GM12865 (cell line): ENCODE measurements around the gene LRRC42.

Experiments
- DNase-seq: peaks from one replicate; pipeline ENCODE4 v3.0.0; 2010; ENCODE audit warnings: low read depth
- H3K4me3 ChIP-seq: 2 replicates; pipeline ENCODE4 v1.5.1; 2011; ENCODE audit warnings: mild to moderate bottlenecking, low read depth, low read length, control low read depth
- TF ChIP-seq, protein P1 (sequence below): IDR thresholded peaks from 2 replicates; pipeline ENCODE4 v1.5.1; 2011; ENCODE audit warnings: low read length, control low read depth, low read depth, inconsistent platforms; ENCODE audit not compliant: insufficient read depth; ENCODE audit errors: missing control alignments

The LRRC42 gene

DNA sequence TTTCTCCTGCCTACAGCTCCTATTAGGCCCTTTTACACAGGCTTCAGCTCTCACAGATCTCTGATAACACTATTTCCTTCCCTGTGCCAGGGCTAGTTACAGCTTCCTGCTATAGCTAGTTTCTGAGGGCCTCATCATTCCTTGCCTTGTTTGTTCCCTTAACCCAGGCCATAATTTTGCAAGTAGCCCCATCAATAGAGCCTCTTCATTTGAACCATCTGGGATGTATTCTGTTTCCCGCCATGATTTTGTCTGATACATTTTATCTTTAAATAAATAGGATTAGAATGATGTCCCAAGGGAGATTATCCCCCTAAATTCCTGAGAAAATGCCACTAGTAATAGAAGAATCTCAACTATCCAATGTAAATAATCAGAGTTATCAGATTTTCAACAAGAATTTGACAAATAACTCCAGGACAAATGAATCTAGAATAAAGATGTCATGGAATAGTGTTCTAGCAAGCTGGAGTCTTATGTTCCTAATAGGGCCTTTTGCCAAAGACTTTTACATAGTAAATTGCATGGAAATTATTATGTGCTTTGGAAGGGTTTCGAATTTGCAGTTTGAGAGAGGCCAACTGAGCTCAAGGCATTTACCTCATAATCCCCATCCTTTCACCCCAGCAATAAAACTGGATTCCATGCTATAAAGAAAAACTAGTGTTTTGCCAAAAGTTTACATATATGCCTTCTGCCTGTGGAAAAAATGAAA is 16.7 kb upstream of the LRRC42 start:
- no peak overlapping the region for H3K4me3 ChIP-seq
- DNase-seq, result no peak
- TF ChIP-seq, protein P1, sequence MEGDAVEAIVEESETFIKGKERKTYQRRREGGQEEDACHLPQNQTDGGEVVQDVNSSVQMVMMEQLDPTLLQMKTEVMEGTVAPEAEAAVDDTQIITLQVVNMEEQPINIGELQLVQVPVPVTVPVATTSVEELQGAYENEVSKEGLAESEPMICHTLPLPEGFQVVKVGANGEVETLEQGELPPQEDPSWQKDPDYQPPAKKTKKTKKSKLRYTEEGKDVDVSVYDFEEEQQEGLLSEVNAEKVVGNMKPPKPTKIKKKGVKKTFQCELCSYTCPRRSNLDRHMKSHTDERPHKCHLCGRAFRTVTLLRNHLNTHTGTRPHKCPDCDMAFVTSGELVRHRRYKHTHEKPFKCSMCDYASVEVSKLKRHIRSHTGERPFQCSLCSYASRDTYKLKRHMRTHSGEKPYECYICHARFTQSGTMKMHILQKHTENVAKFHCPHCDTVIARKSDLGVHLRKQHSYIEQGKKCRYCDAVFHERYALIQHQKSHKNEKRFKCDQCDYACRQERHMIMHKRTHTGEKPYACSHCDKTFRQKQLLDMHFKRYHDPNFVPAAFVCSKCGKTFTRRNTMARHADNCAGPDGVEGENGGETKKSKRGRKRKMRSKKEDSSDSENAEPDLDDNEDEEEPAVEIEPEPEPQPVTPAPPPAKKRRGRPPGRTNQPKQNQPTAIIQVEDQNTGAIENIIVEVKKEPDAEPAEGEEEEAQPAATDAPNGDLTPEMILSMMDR, result no peak

DNA sequence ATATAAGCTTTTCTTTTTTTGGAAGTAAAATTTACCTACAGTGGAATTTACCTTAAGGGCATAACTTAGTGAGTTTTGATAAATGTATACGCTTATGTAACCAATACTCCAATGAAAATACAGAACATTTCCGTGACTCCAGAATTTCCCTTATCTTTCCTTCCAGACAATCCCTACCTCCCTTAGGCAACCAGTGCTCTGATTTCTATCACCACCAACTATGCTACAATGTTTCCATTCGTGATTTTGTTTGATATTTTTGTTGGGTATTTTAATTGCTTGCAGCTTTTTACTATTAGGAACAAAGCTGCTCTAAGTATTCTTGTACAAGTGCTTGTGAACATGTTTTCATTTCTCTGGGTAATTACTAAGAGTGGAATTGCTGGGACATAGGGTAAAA is 15.2 kb upstream of the LRRC42 start:
- no peak for DNase-seq
- no peak overlapping the region for H3K4me3 ChIP-seq
- TF ChIP-seq, protein P1, result no peak

DNA sequence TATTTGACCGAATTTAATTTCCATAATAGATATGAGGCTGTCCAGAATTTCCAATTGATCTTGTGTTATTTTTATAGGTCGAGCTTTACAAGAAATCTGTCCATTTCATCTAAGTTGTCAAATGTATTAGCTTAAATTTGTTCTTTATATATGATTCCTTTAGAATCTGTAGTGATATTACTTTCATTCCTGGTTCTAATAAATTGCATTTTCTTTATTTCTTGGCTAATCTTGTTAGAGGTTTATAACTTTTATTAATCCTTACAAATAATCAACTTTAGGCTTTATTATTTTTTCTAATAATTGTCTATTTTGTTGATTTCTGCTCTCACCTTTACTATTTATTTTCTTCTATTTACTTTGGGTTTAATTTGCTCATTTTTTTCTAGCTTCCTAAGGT is 14.6 kb upstream of the LRRC42 start:
- TF ChIP-seq, protein P1, result no peak
- H3K4me3 ChIP-seq, result no peak overlapping the region
- no peak for DNase-seq

DNA sequence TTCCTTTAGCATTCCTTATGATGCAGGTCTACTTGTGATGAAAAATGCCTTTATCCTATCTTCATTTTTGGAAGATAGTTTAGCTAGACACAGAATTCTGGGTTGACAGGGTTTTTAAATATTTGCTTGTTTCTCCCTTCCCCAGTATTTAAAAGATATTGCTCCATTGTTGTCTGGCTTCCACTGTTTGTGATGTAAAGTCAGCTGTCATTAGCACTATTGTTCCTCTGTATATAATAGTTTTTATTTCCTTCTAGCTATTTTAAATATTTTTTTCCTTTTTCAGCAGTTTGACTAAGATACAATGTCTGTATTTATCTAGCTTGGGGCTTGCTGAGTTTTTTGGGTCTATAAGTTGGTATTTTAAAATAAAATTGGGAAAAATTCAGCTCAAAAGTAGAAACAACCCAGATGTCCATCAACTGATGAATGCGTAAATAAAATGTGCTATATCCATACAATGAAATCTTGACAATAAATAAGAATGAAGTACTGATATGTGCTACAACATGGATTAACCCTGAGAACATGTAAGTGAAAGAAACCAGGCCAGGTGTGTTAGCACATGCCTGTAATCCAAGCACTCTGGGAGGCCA is 11.9 kb upstream of the LRRC42 start:
- DNase-seq, result no peak
- no peak overlapping the region for H3K4me3 ChIP-seq
- TF ChIP-seq, protein P1, result no peak

DNA sequence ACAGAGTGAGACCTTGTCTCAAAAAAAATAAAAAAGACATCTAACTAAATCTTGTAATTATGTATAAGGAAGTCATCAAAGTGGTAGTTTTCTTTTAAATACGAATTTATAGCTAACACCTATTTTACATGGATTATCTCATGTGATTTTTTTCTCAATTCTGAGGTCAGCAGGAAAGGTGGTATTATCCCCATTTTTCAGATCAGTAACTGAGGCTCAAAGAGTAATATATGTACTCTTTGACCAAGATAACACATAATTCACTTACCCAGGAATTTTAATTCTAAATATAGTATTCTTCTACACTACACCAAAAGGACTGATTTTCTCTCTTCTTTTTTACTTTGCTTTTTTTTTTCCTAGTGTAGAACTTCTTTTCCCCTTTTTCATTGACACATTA is 9.7 kb upstream of the LRRC42 start:
- DNase-seq, result no peak
- H3K4me3 ChIP-seq, result no peak overlapping the region
- TF ChIP-seq, protein P1, result no peak

DNA sequence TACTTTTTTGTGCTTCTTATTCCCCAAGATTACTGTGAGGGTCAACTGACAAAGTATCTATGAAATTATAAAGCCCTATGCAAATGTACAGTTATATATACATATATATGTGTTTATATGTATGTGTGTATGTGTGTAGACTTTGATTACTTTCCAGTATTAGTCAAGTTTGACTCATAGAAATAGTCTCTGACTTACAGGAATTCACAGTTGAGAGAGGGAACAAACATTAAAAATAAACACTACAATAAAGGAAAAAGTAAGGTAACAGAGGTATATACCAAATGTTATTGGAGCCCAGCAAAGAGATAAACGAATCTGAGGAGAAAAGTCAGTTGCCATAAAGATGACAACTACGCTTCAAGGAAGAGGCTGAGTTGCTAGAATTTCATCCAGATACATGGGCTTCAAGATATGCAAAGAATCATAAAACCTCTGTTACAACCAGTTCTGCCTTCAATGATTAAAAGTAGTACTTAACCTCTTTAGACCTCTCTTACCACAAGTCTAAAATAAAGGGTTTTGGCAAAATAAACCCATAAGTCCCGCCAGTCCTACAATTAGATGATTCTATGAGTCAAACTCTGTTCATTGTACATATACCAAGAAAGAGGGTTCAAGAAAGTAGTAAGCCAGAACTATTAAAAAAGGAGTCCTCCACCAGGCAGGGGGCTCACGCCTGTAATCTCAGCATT is 7.9 kb upstream of the LRRC42 start:
- no peak for DNase-seq
- no peak overlapping the region for H3K4me3 ChIP-seq
- TF ChIP-seq, protein P1, result no peak
